HL-60 (cell line): Measurements from ENCODE around the gene UQCRH.

Experiments used
- DNase-seq, 2 experiments: peaks; one replicate each; pipeline ENCODE4 v3.0.0-alpha.2; 2010 to 2020; ENCODE audit warnings: low read depth in 1 of 2, low spot score in 1 of 2
- H3K27ac ChIP-seq: fragments of 250-450 bp; sonication (Bioruptor Pico); replicated peaks from 2 replicates; pipeline ENCODE4 v1.5.1; 2020; ENCODE audit warnings: mild to moderate bottlenecking, moderate library complexity
- H3K27me3 ChIP-seq: fragments of 250-450 bp; sonication (Bioruptor Pico); 2 replicates; pipeline ENCODE4 v1.5.1; 2021; ENCODE audit warnings: mild to moderate bottlenecking, moderate library complexity; ENCODE audit not compliant: insufficient read depth, poor library complexity, severe bottlenecking
- H3K4me3 ChIP-seq: replicated peaks from 2 replicates; pipeline ENCODE4 v1.5.1; 2011; ENCODE audit warnings: mild to moderate bottlenecking, control low read depth, low read length; ENCODE audit not compliant: insufficient read depth
- CTCF ChIP-seq: IDR thresholded peaks from one replicate; pipeline ENCODE4 v1.5.1; 2011; ENCODE audit warnings: low read length, control low read depth, inconsistent platforms; ENCODE audit not compliant: insufficient read depth
- GABPA ChIP-seq: IDR thresholded peaks from 2 replicates; pipeline ENCODE4 v1.6.1; 2012; ENCODE audit warnings: low read depth
- POLR2AphosphoS5 ChIP-seq: IDR thresholded peaks from 2 replicates; pipeline ENCODE4 v1.6.1; 2012; ENCODE audit warnings: low read depth
- REST ChIP-seq: IDR thresholded peaks from 2 replicates; pipeline ENCODE4 v1.6.1; 2012; ENCODE audit warnings: low read depth; ENCODE audit not compliant: insufficient replicate concordance
- SPI1 ChIP-seq: IDR thresholded peaks from 2 replicates; pipeline ENCODE4 v1.6.1; 2012; ENCODE audit warnings: low read depth, mild to moderate bottlenecking, borderline replicate concordance

The UQCRH gene

GRCh38 chr1:46289134-46289494 lies 14.4 kb upstream of the UQCRH start:
- H3K27ac ChIP-seq = no peak overlapping the region
- no peak overlapping the region for H3K4me3 ChIP-seq
- no peak for TF ChIP-seq REST
- no peak for TF ChIP-seq GABPA
- no peak for TF ChIP-seq CTCF
- TF ChIP-seq SPI1 = no peak
- no peak for TF ChIP-seq POLR2AphosphoS5
- H3K27me3 ChIP-seq = no peaks in the 10 kb centered on the region
- DNase-seq = no peak

- TF ChIP-seq REST (no peak), GABPA (no peak), POLR2AphosphoS5 (no peak), SPI1 (no peak), CTCF (no peak)
- Histone ChIP-seq H3K27ac (no peak overlapping the region), H3K27me3 (no peaks in the 10 kb centered on the region), H3K4me3 (no peak overlapping the region)
- no peak for DNase-seq
These were observed 13.5 kb upstream of the UQCRH start for GRCh38 chr1:46289976-46290375.

- TF ChIP-seq SPI1 (no peak), GABPA (no peak), REST (no peak), POLR2AphosphoS5 (no peak), CTCF (no peak)
- no peak overlapping the region for H3K4me3 ChIP-seq
- no peak overlapping the region for H3K27ac ChIP-seq
- DNase-seq = no peak
- H3K27me3 ChIP-seq = no peaks in the 10 kb centered on the region
These were observed 8.2 kb upstream of the UQCRH start for GRCh38 chr1:46295306-46295705.
